ENCODE results near the gene TRIM22. TPM values are rescaled to one million over a fixed set of nuclear protein-coding genes. Genes with fewer than 3 reads are reported as not detected.

TRIM22 gene
- polyA plus RNA-seq, 3 donors = 122 to 277 (median 132) TPM

DNA sequence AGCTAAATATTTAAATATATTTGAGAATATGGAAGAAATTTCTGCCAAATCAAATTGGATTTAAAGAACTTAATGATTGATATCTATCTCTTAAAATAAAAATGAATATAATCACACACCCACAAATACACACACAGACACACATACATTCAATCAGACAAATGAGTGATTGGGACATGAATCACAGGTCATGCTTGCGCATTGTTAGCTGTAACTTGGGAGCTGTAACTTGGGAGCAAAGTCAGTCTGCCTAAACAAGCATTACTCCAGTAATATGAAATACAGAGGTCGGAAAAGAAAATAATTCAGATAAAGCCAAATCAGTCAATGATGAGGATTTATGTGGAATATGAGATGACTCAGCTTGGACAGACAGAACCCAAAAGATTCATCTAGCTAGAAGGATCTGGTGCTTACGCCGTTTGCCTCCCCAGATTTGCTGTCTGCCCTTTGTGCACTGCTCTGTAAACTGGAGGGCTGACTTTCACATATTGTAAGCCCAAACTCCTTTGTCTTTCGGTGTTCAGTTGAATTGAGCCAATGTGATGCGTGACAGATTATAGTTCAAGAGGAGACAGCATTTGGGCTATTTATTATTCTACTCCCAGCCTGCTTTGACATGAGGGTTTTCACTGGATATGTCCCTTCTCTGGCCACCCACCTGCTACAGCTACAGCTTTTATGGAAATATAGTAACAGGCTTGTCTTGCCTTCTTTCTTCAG lies 48.2 kb downstream of the TRIM22 start:
- Mint-ChIP-seq H3K4me3 (no peak overlapping the region), H3K36me3 (no peaks in the 10 kb centered on the region), H3K4me1 (no peaks in the 10 kb centered on the region), H3K27ac (no peak overlapping the region), H3K9me3 (peaks cover 0 to 12% (median 9%) of the 10 kb centered on the region in 7 donors), H3K27me3 (ENCODE audit: low read depth in 3 of 3) (peaks cover 0 to 1% (median 0%) of the 10 kb centered on the region in 3 donors)
- no peak for DNase-seq
- Histone ChIP-seq H3K9me3 (replicated peaks in 1 of 2; ENCODE audit: control insufficient read depth in 1 of 2, insufficient read depth in 1 of 2, low read length in 2 of 2) (no peaks in the 10 kb centered on the region), H3K4me2 (replicated peaks; ENCODE audit: extremely low read depth, low read length, poor library complexity, severe bottlenecking) (no peak overlapping the region), H4K20me1 (ENCODE audit: insufficient read depth, low read length) (no peaks in the 10 kb centered on the region), H3K27ac (ENCODE audit: low read depth in 1 of 2, low read length in 2 of 2) (no peak overlapping the region), H3K4me1 (ENCODE audit: control insufficient read depth in 1 of 2, insufficient read depth in 2 of 2, low read length in 2 of 2) (no peaks in the 10 kb centered on the region), H3K4me3 (replicated peaks in 1 of 3; ENCODE audit: low read depth in 2 of 3, low read length in 3 of 3) (no peak overlapping the region), H2AFZ (ENCODE audit: insufficient read depth, low read depth, low read length, poor library complexity, severe bottlenecking) (no peak overlapping the region), H3K36me3 (replicated peaks in 1 of 2; ENCODE audit: control insufficient read depth in 1 of 2, insufficient read depth in 2 of 2, low read length in 2 of 2) (no peaks in the 10 kb centered on the region), H3K79me2 (ENCODE audit: insufficient read depth, low read length) (no peaks in the 10 kb centered on the region), H3K9ac (ENCODE audit: insufficient read depth, low read length, poor library complexity, severe bottlenecking) (no peak overlapping the region), H3K27me3 (ENCODE audit: control insufficient read depth in 2 of 2, insufficient read depth in 2 of 2, low read length in 2 of 2) (no peaks in the 10 kb centered on the region)
- intact Hi-C loops (cut with micrococcal nuclease) = no loop called here
- TF ChIP-seq, protein P1, sequence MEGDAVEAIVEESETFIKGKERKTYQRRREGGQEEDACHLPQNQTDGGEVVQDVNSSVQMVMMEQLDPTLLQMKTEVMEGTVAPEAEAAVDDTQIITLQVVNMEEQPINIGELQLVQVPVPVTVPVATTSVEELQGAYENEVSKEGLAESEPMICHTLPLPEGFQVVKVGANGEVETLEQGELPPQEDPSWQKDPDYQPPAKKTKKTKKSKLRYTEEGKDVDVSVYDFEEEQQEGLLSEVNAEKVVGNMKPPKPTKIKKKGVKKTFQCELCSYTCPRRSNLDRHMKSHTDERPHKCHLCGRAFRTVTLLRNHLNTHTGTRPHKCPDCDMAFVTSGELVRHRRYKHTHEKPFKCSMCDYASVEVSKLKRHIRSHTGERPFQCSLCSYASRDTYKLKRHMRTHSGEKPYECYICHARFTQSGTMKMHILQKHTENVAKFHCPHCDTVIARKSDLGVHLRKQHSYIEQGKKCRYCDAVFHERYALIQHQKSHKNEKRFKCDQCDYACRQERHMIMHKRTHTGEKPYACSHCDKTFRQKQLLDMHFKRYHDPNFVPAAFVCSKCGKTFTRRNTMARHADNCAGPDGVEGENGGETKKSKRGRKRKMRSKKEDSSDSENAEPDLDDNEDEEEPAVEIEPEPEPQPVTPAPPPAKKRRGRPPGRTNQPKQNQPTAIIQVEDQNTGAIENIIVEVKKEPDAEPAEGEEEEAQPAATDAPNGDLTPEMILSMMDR (IDR thresholded peaks at IDR 0.05) = no peak
- 100% methylated on average over 2 of the region's 6 CpGs for WGBS (ENCODE audit: insufficient coverage)

DNA sequence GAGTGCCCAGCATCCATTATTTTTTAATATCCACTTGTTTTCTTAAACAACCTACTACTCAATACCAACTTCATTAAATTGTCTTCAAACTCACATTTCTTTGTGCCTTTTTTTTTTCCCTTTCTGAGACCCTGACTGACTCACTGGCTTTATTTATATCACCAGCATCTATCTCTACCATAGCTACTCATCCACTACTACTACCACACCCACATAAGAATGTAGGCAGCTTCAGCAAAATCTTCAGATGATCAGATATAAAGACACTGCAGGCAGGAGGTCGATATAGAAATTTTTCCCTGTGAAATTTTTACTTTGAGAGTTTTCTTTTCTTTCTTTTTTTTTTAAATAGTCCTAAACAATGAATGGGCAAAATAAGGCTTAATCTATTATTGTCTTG lies 48.8 kb downstream of the TRIM22 start:
- Histone ChIP-seq H3K79me2 (ENCODE audit: insufficient read depth, low read length) (no peaks in the 10 kb centered on the region), H3K9me3 (replicated peaks in 1 of 2; ENCODE audit: control insufficient read depth in 1 of 2, insufficient read depth in 1 of 2, low read length in 2 of 2) (no peaks in the 10 kb centered on the region), H2AFZ (ENCODE audit: insufficient read depth, low read depth, low read length, poor library complexity, severe bottlenecking) (no peak overlapping the region), H3K4me3 (replicated peaks in 1 of 3; ENCODE audit: low read depth in 2 of 3, low read length in 3 of 3) (no peak overlapping the region), H4K20me1 (ENCODE audit: insufficient read depth, low read length) (no peaks in the 10 kb centered on the region), H3K4me1 (ENCODE audit: control insufficient read depth in 1 of 2, insufficient read depth in 2 of 2, low read length in 2 of 2) (no peaks in the 10 kb centered on the region), H3K4me2 (replicated peaks; ENCODE audit: extremely low read depth, low read length, poor library complexity, severe bottlenecking) (no peak overlapping the region), H3K9ac (ENCODE audit: insufficient read depth, low read length, poor library complexity, severe bottlenecking) (no peak overlapping the region), H3K27me3 (ENCODE audit: control insufficient read depth in 2 of 2, insufficient read depth in 2 of 2, low read length in 2 of 2) (no peaks in the 10 kb centered on the region), H3K27ac (ENCODE audit: low read depth in 1 of 2, low read length in 2 of 2) (no peak overlapping the region), H3K36me3 (replicated peaks in 1 of 2; ENCODE audit: control insufficient read depth in 1 of 2, insufficient read depth in 2 of 2, low read length in 2 of 2) (no peaks in the 10 kb centered on the region)
- Mint-ChIP-seq H3K4me3 (no peak overlapping the region), H3K27me3 (ENCODE audit: low read depth in 3 of 3) (peaks cover 0 to 1% (median 0%) of the 10 kb centered on the region in 3 donors), H3K27ac (no peak overlapping the region), H3K36me3 (no peaks in the 10 kb centered on the region), H3K9me3 (peaks cover 0 to 12% (median 9%) of the 10 kb centered on the region in 7 donors), H3K4me1 (no peaks in the 10 kb centered on the region)
- intact Hi-C loops (cut with micrococcal nuclease) = no loop called here
- DNase-seq = no peak
- no CpG with 5 or more reads among the region's 1 CpG for whole genome bisulfite sequencing (ENCODE audit: insufficient coverage)
- TF ChIP-seq, protein P1 (IDR thresholded peaks at IDR 0.05) = no peak
